ENCODE data around the gene COL6A2. TPM values are rescaled to one million over a fixed set of nuclear protein-coding genes. Genes with fewer than 3 reads are reported as not detected.
"Not testable (repeated sequence)": the region's sequence is repeated elsewhere in the genome, so short reads cannot be mapped to it uniquely, and the experiment has no call there.

The COL6A2 gene
- total RNA-seq, 1 donor from 2014 or later, result 33.7 TPM

GRCh38 chr21:46078978-46079351 is 18.9 kb upstream of the COL6A2 start:
- DNase-seq (ENCODE audit: low read depth in 2 of 2), result no peak

- peak in 1 of 2 donors; percentile 14 for DNase-seq (ENCODE audit: low read depth in 2 of 2)
Observed at GRCh38 chr21:46079352-46080170, 18.4 kb upstream of the COL6A2 start.

DNA sequence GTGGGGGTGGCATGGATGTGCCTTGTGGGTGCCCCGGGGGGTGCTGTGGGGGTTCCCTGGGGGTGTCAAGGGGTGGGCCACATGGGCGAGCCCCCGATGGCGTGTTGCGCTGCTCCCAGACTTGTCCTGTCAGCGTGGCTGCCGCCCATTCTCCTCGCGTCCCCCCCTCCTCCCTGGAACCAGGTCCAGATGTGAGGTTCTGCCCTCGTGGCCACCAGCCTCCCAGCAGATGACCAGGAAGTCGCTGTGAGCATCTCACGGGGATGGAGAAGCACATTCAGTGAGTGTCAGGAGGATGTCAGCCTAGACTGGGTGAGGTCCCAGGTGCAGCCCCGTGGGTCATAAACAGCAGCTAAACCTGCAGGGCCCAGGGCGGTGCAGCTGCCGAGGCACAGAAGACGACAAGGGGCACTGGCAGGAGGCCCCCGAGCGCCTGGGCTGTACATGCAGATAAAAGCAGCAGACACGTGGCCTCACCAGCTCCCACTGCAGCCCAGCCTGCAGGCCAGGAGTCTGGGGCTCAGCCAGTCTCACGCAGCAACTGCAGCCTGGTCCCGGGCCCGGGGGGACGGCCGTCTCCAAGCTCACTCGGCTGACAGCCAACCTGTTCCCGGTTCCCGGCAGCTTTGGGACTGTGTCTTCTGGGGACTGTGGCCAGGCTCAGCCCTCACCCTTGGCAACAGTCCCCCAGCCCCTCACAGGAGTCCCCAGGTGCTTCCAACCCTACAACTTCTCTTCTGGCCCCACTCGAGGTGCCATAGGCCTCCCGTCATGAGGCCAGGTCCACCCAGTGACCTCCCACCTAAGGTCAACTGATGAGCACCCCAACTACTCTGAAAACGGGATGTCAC is 17.5 kb upstream of the COL6A2 start:
- DNase-seq (ENCODE audit: low read depth in 2 of 2), result no peak

DNA sequence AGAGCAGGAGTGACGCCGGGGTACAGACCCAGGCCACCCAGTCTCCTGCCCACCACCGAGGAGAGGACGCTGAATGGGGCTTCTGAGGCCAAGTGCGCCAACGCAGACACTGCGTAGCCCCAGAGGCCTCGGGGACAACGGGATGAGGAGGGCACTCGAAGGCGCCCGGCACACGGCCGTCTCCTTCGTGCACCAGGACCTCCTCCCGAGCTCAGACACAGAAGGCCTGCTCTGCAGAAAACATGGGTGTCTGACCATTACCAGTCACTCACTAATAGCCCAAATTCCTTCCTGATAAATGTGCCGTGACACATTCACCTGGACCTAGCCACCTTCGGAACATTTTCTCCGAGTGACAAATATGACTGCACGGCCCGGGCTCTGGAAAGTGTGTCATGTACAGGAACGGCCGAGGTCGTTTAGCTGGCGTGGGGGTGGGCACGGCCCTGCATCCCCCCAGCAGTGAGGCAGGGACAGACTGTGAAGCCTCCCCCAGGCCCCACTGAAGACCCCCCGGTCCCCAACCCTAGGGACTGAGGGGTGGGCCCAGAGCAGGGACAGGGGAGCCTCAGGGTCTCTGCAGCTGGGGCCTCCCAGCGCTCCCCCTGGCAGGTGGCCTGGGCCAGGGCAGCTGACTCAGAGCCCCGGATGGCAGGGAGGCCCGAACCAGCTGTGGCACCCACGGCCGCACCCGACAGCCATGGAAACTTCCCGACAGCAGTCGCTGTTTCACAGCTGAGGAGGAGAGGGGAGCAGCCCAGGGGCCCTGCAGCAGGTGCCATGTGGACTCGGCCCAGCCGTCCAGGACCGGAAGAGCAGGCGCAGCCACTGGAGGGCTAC is 16.7 kb upstream of the COL6A2 start:
- DNase-seq (ENCODE audit: low read depth in 2 of 2), result no peak

GRCh38 chr21:46081862-46082712 is 15.8 kb upstream of the COL6A2 start:
- DNase-seq (ENCODE audit: low read depth in 2 of 2), result no peak

GRCh38 chr21:46082713-46082962 is 15.3 kb upstream of the COL6A2 start:
- DNase-seq (ENCODE audit: low read depth in 2 of 2), result no peak

- no peak for DNase-seq (ENCODE audit: low read depth in 2 of 2)
Observed at GRCh38 chr21:46082963-46083790, 14.7 kb upstream of the COL6A2 start.

- DNase-seq (ENCODE audit: low read depth in 2 of 2), result no peak
Observed at GRCh38 chr21:46083791-46084561, 13.9 kb upstream of the COL6A2 start.

- DNase-seq (ENCODE audit: low read depth in 2 of 2), result no peak
Observed at GRCh38 chr21:46084709-46085108, 13.2 kb upstream of the COL6A2 start.

- DNase-seq (ENCODE audit: low read depth in 2 of 2), result not testable (repeated sequence)
Observed at GRCh38 chr21:46085259-46085658, 12.7 kb upstream of the COL6A2 start.

DNA sequence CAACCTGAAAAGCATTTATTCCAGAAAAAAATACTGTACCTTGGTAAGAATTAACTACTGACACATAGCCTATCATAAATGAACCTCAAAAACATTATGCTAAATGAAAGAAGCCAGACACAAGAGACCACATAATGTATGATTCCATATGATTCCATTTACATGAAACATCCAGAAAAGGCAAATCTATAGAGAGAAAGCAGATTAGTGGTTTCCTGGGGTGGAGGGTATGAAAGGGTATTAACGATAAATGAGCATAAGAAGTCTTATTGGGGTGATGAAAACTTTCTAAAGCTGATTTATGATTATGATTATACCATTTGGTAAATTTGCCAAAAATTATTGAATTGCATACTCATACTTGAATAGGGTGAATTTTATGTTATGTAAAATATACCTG is 10.3 kb upstream of the COL6A2 start:
- DNase-seq (ENCODE audit: low read depth in 2 of 2), result no peak

DNA sequence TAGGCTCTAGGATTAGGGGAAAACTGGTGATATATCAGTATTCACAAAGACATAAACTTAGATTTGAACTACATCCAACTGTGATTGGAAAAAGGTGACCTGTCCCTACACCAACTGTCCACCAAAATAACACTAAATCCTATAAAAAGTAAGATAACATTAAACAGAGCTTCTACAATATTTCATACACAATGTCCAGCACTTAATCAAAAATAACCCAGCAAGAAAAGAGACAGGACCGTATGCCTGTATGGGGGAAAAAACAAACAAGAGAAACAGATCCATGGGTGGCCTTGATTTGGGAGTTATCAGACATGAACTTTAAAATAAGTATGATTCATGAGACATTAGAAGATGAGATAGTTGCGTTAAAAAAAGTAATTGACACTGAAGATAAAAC is 9.7 kb upstream of the COL6A2 start:
- no peak for DNase-seq (ENCODE audit: low read depth in 2 of 2)

DNA sequence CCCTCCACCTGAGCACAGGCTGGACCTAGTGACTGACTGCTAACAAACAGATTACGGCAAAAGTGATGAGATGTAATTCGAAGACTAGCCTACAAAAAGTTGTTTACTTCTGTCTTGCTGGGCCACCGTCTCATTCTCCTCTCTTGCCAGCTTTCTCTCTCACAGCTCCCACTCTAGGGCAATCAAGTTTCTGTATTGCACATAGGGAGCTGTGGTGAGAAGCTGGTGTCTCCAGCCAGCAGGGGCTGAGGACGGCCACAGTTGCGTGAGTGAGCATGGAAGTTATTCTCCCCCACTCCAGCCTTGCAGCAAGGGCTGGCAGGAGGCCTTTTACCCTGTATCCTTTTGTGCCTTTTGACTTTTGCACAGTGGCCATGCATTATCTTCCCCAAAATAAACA is 8.6 kb upstream of the COL6A2 start:
- DNase-seq (ENCODE audit: low read depth in 2 of 2), result no peak

DNA sequence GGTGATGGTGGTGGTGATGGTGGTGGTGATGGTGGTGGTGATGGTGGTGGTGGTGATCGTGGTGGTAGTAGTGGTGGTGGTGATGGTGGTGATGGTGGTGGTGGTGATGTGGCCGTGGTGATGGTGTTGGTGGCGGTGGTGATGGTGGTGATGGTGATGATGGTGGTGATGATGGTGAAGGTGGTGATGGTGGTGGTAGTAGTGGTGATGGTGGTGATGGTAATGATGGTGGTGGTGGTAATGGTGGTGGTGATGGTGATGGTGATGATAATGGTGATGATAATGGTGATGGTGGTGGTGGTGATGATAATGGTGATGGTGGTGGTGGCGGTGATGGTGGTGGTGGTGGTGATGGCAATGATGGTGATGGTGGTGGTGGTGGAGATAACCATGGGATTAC is 6.8 kb upstream of the COL6A2 start:
- no peak for DNase-seq (ENCODE audit: low read depth in 2 of 2)

GRCh38 chr21:46091631-46092025 is 6.3 kb upstream of the COL6A2 start:
- no peak for DNase-seq (ENCODE audit: low read depth in 2 of 2)

GRCh38 chr21:46092026-46092764 is 5.7 kb upstream of the COL6A2 start:
- DNase-seq (ENCODE audit: low read depth in 2 of 2), result no peak

- DNase-seq (ENCODE audit: low read depth in 2 of 2), result no peak
Observed at GRCh38 chr21:46092811-46093667, 4.9 kb upstream of the COL6A2 start.

All from lung microvascular endothelial cell (primary cell).